OCI-LY3 (cell line): ENCODE measurements around the gene CTSV.
"Not testable (repeated sequence)": the region's sequence is repeated elsewhere in the genome, so short reads cannot be mapped to it uniquely, and the experiment has no call there.

Source experiments
- EZH2phosphoT487 ChIP-seq: fragments of 200-600 bp; shearing (Covaris generic); IDR thresholded peaks from 2 replicates; pipeline ENCODE4 v1.6.1; 2018; ENCODE audit warnings: antibody characterized with exemption, mixed run types, low read depth
- TF ChIP-seq, protein P1 (sequence below): fragments of 200-600, 300-600 bp; sonication (generic); IDR thresholded peaks from 2 replicates; pipeline ENCODE4 v1.5.1; 2014; ENCODE audit warnings: antibody characterized with exemption, low read length, low read depth

DNA sequence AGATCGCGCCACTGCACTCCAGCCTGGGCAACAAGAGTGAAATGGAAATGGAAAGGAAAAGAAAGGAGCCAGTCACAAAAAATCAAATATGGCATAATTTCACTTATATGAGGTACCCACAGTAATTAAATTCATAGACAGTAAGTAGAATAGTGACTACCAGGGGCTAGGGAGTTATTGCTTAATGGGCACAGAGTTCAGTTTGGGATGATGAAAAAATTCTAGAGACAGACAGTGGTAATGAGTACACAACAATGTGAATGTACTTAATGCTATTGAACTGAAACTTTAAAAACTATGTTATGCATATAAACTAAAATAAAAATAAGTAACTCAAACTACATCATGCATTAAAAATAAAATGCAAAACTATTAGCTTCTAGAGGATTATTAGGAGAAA, 54.1 kb downstream of the CTSV start:
- TF ChIP-seq, protein P1, sequence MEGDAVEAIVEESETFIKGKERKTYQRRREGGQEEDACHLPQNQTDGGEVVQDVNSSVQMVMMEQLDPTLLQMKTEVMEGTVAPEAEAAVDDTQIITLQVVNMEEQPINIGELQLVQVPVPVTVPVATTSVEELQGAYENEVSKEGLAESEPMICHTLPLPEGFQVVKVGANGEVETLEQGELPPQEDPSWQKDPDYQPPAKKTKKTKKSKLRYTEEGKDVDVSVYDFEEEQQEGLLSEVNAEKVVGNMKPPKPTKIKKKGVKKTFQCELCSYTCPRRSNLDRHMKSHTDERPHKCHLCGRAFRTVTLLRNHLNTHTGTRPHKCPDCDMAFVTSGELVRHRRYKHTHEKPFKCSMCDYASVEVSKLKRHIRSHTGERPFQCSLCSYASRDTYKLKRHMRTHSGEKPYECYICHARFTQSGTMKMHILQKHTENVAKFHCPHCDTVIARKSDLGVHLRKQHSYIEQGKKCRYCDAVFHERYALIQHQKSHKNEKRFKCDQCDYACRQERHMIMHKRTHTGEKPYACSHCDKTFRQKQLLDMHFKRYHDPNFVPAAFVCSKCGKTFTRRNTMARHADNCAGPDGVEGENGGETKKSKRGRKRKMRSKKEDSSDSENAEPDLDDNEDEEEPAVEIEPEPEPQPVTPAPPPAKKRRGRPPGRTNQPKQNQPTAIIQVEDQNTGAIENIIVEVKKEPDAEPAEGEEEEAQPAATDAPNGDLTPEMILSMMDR, result not testable (repeated sequence)
- TF ChIP-seq EZH2phosphoT487, result not testable (repeated sequence)
